H9 (cell line): Measurements from ENCODE around the gene DDX18. TPM values are rescaled to one million over a fixed set of nuclear protein-coding genes. Genes with fewer than 3 reads are reported as not detected.

ENCODE experiments used
- DNase-seq: peaks from one replicate; pipeline ENCODE4 v3.0.0-alpha.2; 2017
- H2AFZ ChIP-seq: one replicate; pipeline ENCODE4 v1.6.1; 2013; ENCODE audit warnings: mild to moderate bottlenecking, low read length, control low read depth, moderate library complexity
- H2AK5ac ChIP-seq: 2 replicates; pipeline ENCODE4 v1.6.1; 2013; ENCODE audit warnings: low read length, control low read depth, mixed read lengths; ENCODE audit not compliant: insufficient read length
- H2BK120ac ChIP-seq: one replicate; pipeline ENCODE4 v1.6.1; 2013; ENCODE audit warnings: low read depth, mild to moderate bottlenecking, low read length, control low read depth, inconsistent platforms; ENCODE audit not compliant: poor library complexity, severe bottlenecking
- H2BK12ac ChIP-seq: 2 replicates; pipeline ENCODE4 v1.6.1; 2013; ENCODE audit warnings: low read length, control low read depth, mixed read lengths, low read depth; ENCODE audit not compliant: insufficient read length
- H2BK15ac ChIP-seq: 2 replicates; pipeline ENCODE4 v1.6.1; 2013; ENCODE audit warnings: low read depth, low read length, control low read depth
- H2BK20ac ChIP-seq: one replicate; pipeline ENCODE4 v1.6.1; 2013; ENCODE audit warnings: low read depth, mild to moderate bottlenecking, low read length, control low read depth, inconsistent platforms; ENCODE audit not compliant: poor library complexity, severe bottlenecking
- H2BK5ac ChIP-seq: 2 replicates; pipeline ENCODE4 v1.6.1; 2013; ENCODE audit warnings: low read length, control low read depth, mixed read lengths; ENCODE audit not compliant: insufficient read length
- H3K14ac ChIP-seq: 2 replicates; pipeline ENCODE4 v1.6.1; 2013; ENCODE audit warnings: low read length, control low read depth; ENCODE audit not compliant: insufficient read depth
- H3K18ac ChIP-seq: 2 replicates; pipeline ENCODE4 v1.6.1; 2013; ENCODE audit warnings: low read depth, mild to moderate bottlenecking, mixed read lengths, low read length, control low read depth; ENCODE audit not compliant: insufficient read length
- H3K23ac ChIP-seq: 2 replicates; pipeline ENCODE4 v1.6.1; 2013; ENCODE audit warnings: low read length, control low read depth, mixed read lengths, low read depth; ENCODE audit not compliant: insufficient read length
- H3K23me2 ChIP-seq: 2 replicates; pipeline ENCODE4 v1.6.1; 2013; ENCODE audit warnings: low read depth, mild to moderate bottlenecking, mixed read lengths, low read length, control low read depth; ENCODE audit not compliant: insufficient read length, poor library complexity, severe bottlenecking
- H3K27ac ChIP-seq: 2 replicates; pipeline ENCODE4 v1.5.1; 2013; ENCODE audit warnings: low read length, control low read depth, mixed read lengths, low read depth; ENCODE audit not compliant: insufficient read length
- H3K27me3 ChIP-seq: 2 replicates; pipeline ENCODE4 v1.6.1; 2013; ENCODE audit warnings: low read length, control low read depth, inconsistent platforms; ENCODE audit not compliant: insufficient read depth
- H3K4ac ChIP-seq: 2 replicates; pipeline ENCODE4 v1.6.1; 2013; ENCODE audit warnings: low read depth, mild to moderate bottlenecking, control low read depth, inconsistent platforms, low read length, moderate library complexity
- H3K4me1 ChIP-seq: 2 replicates; pipeline ENCODE4 v1.6.1; 2013; ENCODE audit warnings: low read length, control low read depth, inconsistent platforms; ENCODE audit not compliant: insufficient read depth
- H3K4me2 ChIP-seq: 2 replicates; pipeline ENCODE4 v1.6.1; 2013; ENCODE audit warnings: low read length, control low read depth, mixed read lengths; ENCODE audit not compliant: insufficient read length, insufficient read depth
- H3K56ac ChIP-seq: 2 replicates; pipeline ENCODE4 v1.6.1; 2013; ENCODE audit warnings: low read depth, mild to moderate bottlenecking, mixed read lengths, low read length, control low read depth; ENCODE audit not compliant: insufficient read length
- H3K79me1 ChIP-seq: 2 replicates; pipeline ENCODE4 v1.6.1; 2013; ENCODE audit warnings: low read depth, mild to moderate bottlenecking, moderate library complexity, low read length, control low read depth, inconsistent platforms; ENCODE audit not compliant: insufficient read depth, poor library complexity, severe bottlenecking
- H3K79me2 ChIP-seq: 2 replicates; pipeline ENCODE4 v1.6.1; 2013; ENCODE audit warnings: low read length, control low read depth, inconsistent platforms; ENCODE audit not compliant: insufficient read depth
- H3K9ac ChIP-seq: 2 replicates; pipeline ENCODE4 v1.6.1; 2013; ENCODE audit warnings: low read length, control low read depth, mixed read lengths; ENCODE audit not compliant: insufficient read length; ENCODE audit errors: extremely low read depth
- H3K9me3 ChIP-seq: one replicate; pipeline ENCODE4 v1.6.1; 2013; ENCODE audit warnings: low read depth, low read length, inconsistent platforms; ENCODE audit not compliant: control insufficient read depth
- H3T11ph ChIP-seq: one replicate; pipeline ENCODE4 v1.6.1; 2013; ENCODE audit warnings: mild to moderate bottlenecking, low read length, control low read depth, inconsistent platforms
- H4K20me1 ChIP-seq: one replicate; pipeline ENCODE4 v1.6.1; 2013; ENCODE audit not compliant: control insufficient read depth, insufficient read length, insufficient read depth
- H4K5ac ChIP-seq: 2 replicates; pipeline ENCODE4 v1.6.1; 2013; ENCODE audit warnings: low read depth, mild to moderate bottlenecking, mixed read lengths, low read length, control low read depth; ENCODE audit not compliant: insufficient read length
- H4K8ac ChIP-seq: replicated peaks from 2 replicates; pipeline ENCODE4 v1.6.1; 2013; ENCODE audit warnings: low read length, control low read depth, mixed read lengths, low read depth; ENCODE audit not compliant: insufficient read length
- H4K91ac ChIP-seq: 2 replicates; pipeline ENCODE4 v1.6.1; 2013; ENCODE audit warnings: low read depth, mild to moderate bottlenecking, moderate library complexity, mixed read lengths, low read length, control low read depth; ENCODE audit not compliant: insufficient read length
- H3K27ac Mint-ChIP-seq, 3 experiments: 2 replicates in 2 of 3; 3 replicates in 1 of 3; pipeline ENCODE4 v1.8.0; 2020 to 2021; ENCODE audit warnings: mixed read lengths in 3 of 3, mild to moderate bottlenecking in 1 of 3, moderate library complexity in 1 of 3
- H3K27me3 Mint-ChIP-seq: 2 replicates; pipeline ENCODE4 v1.8.0; 2021; ENCODE audit warnings: low read depth, mild to moderate bottlenecking, moderate library complexity, mixed read lengths
- H3K36me3 Mint-ChIP-seq, 3 experiments: 2 replicates in 2 of 3; 3 replicates in 1 of 3; pipeline ENCODE4 v1.8.0; 2020 to 2021; ENCODE audit warnings: low read depth in 3 of 3, mixed read lengths in 3 of 3; ENCODE audit not compliant: insufficient read depth in 1 of 3
- H3K4me1 Mint-ChIP-seq, 2 experiments: 2 replicates each; pipeline ENCODE4 v1.8.0; 2020; ENCODE audit warnings: mixed read lengths in 2 of 2
- H3K4me3 Mint-ChIP-seq, 2 experiments: 2 replicates in 1 of 2; 3 replicates in 1 of 2; pipeline ENCODE4 v1.8.0; 2020 to 2021; ENCODE audit warnings: mild to moderate bottlenecking in 2 of 2, mixed read lengths in 2 of 2, moderate library complexity in 1 of 2
- H3K9me3 Mint-ChIP-seq, 2 experiments: 2 replicates in 1 of 2; 3 replicates in 1 of 2; pipeline ENCODE4 v1.8.0; 2020; ENCODE audit warnings: mild to moderate bottlenecking in 2 of 2, mixed read lengths in 2 of 2, moderate library complexity in 1 of 2
- WGBS: extraction: QIAGEN DNeasy Blood & Tissue Kit; methylation state at CpG from one replicate; pipeline ENCODE4 v1.1.7; 2013; ENCODE audit warnings: missing lambda C conversion rate, low lambda C conversion rate, mixed read lengths; ENCODE audit not compliant: insufficient read length; ENCODE audit errors: extremely low coverage; 5-methylcytosine and 5-hydroxymethylcytosine counted together
- total RNA-seq: library from RNA; stranded (reverse); gene quantifications from 2 replicates; pipeline ENCODE4 v1.2.1, GENCODE V29; 2021
- TF ChIP-seq, protein P1 (sequence below): fragments of 200-600 bp; sonication (generic); conservative IDR thresholded peaks from 3 replicates; pipeline ENCODE4 v1.8.0; 2021; ENCODE audit warnings: antibody characterized with exemption, mild to moderate bottlenecking

DDX18 gene
- total RNA-seq, 1 experiment from 2014 or later = 115 TPM

GRCh38 chr2:117815946-117816345 lies 1.5 kb downstream of the DDX18 start:
- no peak overlapping the region for H2BK120ac ChIP-seq
- no peaks in the 10 kb centered on the region for H3K27me3 ChIP-seq
- no peak overlapping the region for H3K9ac ChIP-seq
- H3K27me3 Mint-ChIP-seq = no peaks in the 10 kb centered on the region; the same call in 1 of the 2 replicates
- no peak overlapping the region for H4K91ac ChIP-seq
- H3K23me2 ChIP-seq = peaks cover 5% of the 10 kb centered on the region
- peaks cover 9% of the 10 kb centered on the region; the same call in 1 of the 2 replicates for H3K79me2 ChIP-seq
- TF ChIP-seq, protein P1, sequence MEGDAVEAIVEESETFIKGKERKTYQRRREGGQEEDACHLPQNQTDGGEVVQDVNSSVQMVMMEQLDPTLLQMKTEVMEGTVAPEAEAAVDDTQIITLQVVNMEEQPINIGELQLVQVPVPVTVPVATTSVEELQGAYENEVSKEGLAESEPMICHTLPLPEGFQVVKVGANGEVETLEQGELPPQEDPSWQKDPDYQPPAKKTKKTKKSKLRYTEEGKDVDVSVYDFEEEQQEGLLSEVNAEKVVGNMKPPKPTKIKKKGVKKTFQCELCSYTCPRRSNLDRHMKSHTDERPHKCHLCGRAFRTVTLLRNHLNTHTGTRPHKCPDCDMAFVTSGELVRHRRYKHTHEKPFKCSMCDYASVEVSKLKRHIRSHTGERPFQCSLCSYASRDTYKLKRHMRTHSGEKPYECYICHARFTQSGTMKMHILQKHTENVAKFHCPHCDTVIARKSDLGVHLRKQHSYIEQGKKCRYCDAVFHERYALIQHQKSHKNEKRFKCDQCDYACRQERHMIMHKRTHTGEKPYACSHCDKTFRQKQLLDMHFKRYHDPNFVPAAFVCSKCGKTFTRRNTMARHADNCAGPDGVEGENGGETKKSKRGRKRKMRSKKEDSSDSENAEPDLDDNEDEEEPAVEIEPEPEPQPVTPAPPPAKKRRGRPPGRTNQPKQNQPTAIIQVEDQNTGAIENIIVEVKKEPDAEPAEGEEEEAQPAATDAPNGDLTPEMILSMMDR = no peak
- H4K5ac ChIP-seq = no peak overlapping the region
- no peak overlapping the region for H2AK5ac ChIP-seq
- no peaks in the 10 kb centered on the region for H3K79me1 ChIP-seq
- no peaks in the 10 kb centered on the region for H4K20me1 ChIP-seq
- no peaks in the 10 kb centered on the region for H3K4me1 ChIP-seq
- H2BK12ac ChIP-seq = no peak overlapping the region
- H3K9me3 Mint-ChIP-seq = peaks cover 0 to 7% of the 10 kb centered on the region in 2 experiments; a peak in 2 of 5 replicates
- H2BK15ac ChIP-seq = no peak overlapping the region
- no peak overlapping the region for H3K4ac ChIP-seq
- H3K4me3 Mint-ChIP-seq = peak overlapping the region; percentile 94
- H3K23ac ChIP-seq = no peak overlapping the region
- WGBS = no CpG with 5 or more reads among the region's 3 CpGs
- H3K18ac ChIP-seq = no peak overlapping the region
- no peak overlapping the region for H3K27ac Mint-ChIP-seq
- peaks cover 22 to 47% (median 40%) of the 10 kb centered on the region in 3 experiments; a peak in 6 of 7 replicates for H3K36me3 Mint-ChIP-seq
- no peak overlapping the region for H2BK5ac ChIP-seq
- H3K4me2 ChIP-seq = peak overlapping the region; percentile 94
- H2BK20ac ChIP-seq = no peak overlapping the region
- H3T11ph ChIP-seq = no peak overlapping the region
- no peak for DNase-seq
- H3K14ac ChIP-seq = no peak overlapping the region
- no peak overlapping the region for H2AFZ ChIP-seq
- no peaks in the 10 kb centered on the region for H3K9me3 ChIP-seq
- no peak overlapping the region for H3K56ac ChIP-seq
- peaks cover 20 to 26% of the 10 kb centered on the region in 2 experiments for H3K4me1 Mint-ChIP-seq
- H4K8ac ChIP-seq = no peak overlapping the region
- no peak overlapping the region for H3K27ac ChIP-seq
